ENCODE measurements around the gene HNRNPU.

HNRNPU gene

GRCh38 chr1:244801246-244801645, 63.1 kb downstream of the HNRNPU start:
- DNase-seq (ENCODE audit: low spot score): peak; percentile 76
- in situ Hi-C loops (cut with MboI; ENCODE audit: low sequenced_read_pairs, unreplicated experiment): loop anchor here (5.0 kb wide), 1 partner anchor 246 kb away; no protein-coding TSS in a partner anchor

GRCh38 chr1:244800821-244801220, 63.5 kb downstream of the HNRNPU start:
- no peak for DNase-seq (ENCODE audit: low spot score)
- TF ChIP-seq CTCF (IDR thresholded peaks at IDR 0.05; ENCODE audit: borderline replicate concordance, control extremely low read depth, extremely low read depth, insufficient read depth, missing control alignments): no peak
- in situ Hi-C loops (cut with MboI; ENCODE audit: low sequenced_read_pairs, unreplicated experiment): loop anchor here (5.0 kb wide), 1 partner anchor 246 kb away; no protein-coding TSS in a partner anchor

More at GRCh38 chr1:244801246-244801645, 63.1 kb downstream of the HNRNPU start:
- TF ChIP-seq CTCF (IDR thresholded peaks at IDR 0.05; ENCODE audit: borderline replicate concordance, control extremely low read depth, extremely low read depth, insufficient read depth, missing control alignments): peak; percentile 28
